GM18502 (cell line): ENCODE data around the gene NCK2.

Experiments
- ATAC-seq: cut with Tn5 transposase; IDR thresholded peaks from one replicate; pipeline ENCODE4 v1.9.1; 2021; ENCODE audit warnings: mild to moderate bottlenecking; ENCODE audit not compliant: unreplicated experiment, poor library complexity

The NCK2 gene

GRCh38 chr2:105840933-105841332, 96.2 kb downstream of the NCK2 start:
- no peak for ATAC-seq

DNA sequence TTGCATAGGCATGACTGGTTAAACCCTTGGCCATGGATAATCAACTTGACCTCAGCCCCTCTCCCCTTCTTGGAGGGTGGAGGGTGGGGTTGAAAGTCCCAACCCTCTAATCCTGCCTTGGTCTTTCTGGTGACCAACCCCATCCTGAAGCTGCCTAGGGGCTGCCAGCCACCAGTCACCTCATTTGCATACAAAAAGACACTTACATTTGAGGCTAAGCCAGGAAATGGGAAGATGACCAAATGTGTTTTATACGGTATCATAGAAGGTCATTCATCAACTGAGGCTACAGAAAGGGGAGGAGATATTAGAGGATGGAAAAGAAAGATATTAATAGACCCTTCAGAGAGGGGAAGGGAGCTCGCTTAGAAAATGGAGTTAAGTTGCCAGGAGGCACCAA, 96.8 kb downstream of the NCK2 start:
- ATAC-seq, result no peak

DNA sequence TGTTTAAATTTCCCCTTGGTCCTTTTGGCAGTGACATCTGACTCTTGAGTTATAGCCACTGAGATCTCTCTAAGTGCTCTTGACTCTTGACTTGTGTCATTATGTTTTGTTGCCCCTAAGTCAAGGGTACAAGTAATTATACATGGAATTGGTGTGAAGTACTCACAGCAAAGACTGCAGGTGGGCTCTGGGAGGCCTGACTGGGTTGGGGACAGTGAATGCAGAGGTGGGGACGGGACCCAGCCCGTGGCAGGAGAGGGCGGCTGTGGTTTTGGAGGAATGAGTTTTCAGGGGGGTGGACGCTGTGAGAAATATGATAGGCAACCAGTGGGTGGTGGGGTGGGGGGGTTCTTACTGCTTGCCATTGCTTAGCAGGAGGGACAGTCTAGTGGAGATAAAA, 97.8 kb downstream of the NCK2 start:
- ATAC-seq, result no peak

DNA sequence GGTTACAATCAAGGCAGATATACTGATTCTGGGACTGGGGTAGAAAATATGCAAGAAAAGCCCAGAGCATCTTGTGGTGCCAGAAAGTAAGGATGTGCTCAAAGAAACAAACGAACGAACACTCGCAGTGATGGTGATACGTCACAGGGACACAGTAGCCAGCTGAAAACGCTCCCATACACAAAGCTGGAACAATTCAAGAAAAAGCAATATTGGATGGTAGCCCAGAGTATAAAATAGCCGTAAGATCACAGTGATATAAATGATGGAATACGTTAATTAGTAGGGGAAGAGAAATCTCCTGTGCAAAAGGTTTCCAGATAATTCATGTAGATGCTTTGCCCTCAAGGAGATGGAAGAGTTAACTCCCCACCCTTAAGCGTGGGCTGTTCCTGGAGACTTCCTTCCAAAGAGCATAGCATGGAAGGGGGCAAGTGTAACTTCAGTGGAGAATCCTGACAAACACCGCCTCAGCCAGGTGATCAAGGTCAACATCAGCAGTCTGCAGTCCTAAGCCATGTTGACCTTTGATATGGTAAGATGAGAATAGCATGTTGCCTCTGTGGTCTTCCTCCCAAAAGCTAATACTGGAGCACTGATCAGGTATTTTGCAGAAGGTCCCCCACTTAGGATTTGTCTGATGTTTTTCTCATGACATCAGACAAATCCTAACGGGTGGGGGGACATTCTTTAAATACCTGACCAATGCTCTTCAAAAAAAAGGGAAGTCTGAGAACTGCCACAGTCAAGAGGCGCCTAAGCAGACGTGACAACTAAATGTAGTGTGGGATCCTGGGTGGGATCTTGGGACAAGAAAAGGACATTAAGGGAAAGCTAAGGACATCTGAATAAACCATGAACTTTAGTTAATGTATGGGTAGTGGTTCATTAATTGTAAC, 99.0 kb downstream of the NCK2 start:
- no peak for ATAC-seq

- no peak for ATAC-seq
Measured at GRCh38 chr2:105845976-105846375, 101.3 kb downstream of the NCK2 start.

DNA sequence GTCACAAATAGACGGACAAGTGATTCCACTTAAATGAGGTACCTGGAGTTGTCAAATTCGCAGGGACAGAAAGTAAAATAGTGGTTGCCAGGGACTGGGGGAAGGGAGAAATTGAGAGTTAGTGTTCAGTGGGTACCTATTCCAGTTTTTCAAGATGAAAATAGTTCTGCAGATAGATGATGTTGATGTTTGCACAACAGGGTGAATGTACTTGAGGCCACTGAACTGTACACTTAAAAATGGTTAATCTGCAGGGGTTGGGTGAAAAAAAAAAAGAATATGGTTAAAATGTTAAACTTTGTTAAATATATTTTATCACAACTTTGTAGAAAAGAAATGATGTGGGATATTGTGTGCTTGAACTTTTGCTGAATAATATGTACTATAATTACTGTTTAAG, 102.3 kb downstream of the NCK2 start:
- ATAC-seq, result no peak

GRCh38 chr2:105848367-105848766, 103.7 kb downstream of the NCK2 start:
- ATAC-seq, result no peak

- no peak for ATAC-seq
Measured at GRCh38 chr2:105849431-105850179, 104.9 kb downstream of the NCK2 start.

GRCh38 chr2:105852066-105852465, 107.4 kb downstream of the NCK2 start:
- no peak for ATAC-seq

GRCh38 chr2:105853354-105854088, 108.8 kb downstream of the NCK2 start:
- ATAC-seq, result no peak

DNA sequence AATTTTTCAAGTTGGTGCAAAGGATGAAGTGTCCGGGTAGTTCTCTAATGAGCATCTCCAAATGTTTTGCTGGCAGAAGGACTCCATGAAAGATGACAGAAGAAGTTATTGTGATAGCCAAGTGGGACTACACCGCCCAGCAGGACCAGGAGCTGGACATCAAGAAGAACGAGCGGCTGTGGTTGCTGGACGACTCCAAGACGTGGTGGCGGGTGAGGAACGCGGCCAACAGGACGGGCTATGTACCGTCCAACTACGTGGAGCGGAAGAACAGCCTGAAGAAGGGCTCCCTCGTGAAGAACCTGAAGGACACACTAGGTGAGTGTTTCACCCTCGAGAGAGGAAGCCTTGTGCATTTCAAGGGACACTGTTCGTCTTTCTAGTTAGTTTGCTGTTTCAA, 110.3 kb downstream of the NCK2 start:
- ATAC-seq, result no peak

DNA sequence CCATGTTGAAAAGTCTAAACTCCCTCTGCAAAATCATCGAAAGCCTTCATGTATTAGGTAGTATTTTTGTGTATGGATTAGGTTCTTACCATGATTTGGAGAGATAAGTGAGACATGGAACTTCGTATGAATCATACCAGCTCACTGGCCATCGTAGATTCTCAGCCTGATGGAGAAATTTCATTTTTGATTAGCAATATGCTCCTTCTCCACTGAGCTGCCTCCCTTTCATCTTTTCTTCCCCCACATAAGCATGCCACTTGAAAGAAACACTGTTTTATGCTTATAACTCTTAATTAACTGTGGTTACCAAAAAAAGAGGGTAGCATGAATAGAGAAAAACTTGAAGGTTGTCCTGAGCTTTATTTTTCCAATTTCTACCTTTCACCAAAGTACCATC, 111.9 kb downstream of the NCK2 start:
- no peak for ATAC-seq

DNA sequence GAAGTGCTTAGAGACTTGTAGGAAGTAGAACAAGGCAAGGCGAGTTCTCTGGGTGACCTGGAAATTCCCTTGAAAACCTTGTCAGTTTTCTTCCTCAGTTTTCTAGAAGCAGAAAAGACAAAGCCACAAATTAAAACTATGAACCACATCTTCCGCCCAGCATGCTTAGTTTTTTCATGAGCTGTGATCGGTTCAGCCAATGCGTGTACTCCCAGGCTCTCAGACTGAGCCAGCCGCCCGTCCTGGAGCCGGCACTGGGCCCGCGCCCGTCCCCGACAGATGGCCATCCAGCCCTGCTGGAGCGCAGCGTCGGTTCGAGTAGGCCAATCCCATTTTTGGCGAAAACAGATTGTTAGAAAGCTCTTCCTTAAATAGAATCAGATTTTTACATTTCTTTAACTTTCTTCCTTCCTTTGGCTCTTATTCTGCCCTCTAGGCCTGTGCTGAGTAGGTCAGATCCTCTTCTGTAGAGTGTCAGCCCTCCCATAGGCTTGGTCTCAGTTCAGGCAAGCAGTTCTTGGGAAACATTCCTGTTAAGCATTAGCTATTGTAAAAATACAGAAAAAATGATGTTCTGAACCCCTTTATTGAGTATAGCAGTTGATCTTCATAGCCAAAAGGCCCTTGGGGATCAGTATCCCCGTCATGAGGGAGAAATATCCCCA, 112.5 kb downstream of the NCK2 start:
- ATAC-seq, result no peak

DNA sequence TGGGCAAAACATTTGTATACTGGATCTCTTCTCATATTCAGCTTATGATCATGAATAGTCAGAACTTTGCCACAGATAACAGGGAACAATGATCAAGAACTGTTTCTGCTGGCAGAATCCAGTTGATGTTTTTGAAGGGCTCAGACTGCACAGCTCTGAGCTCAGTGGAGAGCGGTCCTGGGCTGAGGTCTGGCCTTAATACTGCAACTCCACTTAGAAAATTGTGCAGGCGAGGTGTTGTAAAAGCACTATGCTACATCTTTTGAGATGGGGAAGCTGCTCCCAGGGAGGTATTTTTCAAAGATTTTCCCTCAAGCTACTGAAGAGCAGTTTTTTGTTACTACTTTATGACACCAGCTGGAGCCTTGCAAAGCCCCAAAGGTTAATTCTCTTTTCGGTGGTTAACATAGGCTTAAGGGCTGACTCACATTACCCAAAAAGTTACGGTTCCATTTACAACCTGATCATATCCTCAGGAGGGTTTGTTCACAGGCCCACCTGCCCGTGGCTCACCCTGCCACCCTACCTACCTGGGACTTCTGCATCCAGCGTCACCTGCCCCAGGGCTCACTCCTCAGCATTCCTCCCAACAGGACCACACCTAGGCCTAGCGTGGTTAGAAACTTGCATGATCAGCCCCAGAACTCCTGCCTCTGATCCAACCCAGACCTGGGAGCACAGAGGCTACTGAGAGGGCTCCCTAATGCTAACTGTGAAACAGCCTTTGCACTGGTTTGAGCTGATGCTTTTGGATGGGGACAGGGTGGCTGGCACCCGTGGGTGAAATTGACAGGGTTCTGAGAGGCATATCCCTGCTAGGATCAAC, 114.4 kb downstream of the NCK2 start:
- ATAC-seq, result no peak

DNA sequence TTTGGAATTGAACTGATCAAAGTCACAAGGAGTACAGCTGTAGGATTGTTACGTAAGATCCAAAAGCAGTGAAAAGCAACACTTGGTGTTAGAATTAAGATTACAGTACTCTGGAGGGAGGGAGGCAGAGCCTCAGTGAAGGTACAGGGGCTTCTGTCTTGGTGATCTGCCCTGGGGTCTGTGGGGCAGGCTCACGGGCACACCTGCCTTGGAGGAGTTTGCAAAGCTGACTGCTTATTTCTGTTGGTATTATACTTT, 114.9 kb downstream of the NCK2 start:
- no peak for ATAC-seq

GRCh38 chr2:105860567-105860966, 115.9 kb downstream of the NCK2 start:
- ATAC-seq, result no peak

GRCh38 chr2:105861200-105861599, 116.5 kb downstream of the NCK2 start:
- ATAC-seq, result no peak

DNA sequence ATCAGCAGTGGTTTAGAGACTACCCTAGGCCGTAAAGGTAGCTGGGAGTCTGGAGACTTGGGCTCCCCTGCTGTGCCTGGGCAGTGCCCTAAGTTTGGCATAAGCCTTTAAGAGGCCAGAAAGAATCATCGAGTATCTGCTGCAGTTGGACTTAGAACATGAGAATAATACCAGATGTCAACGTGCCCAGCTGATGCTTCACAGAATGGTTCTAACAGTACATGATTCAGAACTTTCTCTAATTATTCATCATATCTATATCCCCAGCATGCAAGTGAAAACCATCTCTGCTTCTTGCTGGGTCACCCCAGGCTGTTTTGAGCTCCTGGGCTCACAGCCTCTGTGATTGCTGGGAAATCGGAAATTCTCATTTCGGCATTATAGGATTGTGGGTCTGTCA, 118.1 kb downstream of the NCK2 start:
- ATAC-seq, result no peak

DNA sequence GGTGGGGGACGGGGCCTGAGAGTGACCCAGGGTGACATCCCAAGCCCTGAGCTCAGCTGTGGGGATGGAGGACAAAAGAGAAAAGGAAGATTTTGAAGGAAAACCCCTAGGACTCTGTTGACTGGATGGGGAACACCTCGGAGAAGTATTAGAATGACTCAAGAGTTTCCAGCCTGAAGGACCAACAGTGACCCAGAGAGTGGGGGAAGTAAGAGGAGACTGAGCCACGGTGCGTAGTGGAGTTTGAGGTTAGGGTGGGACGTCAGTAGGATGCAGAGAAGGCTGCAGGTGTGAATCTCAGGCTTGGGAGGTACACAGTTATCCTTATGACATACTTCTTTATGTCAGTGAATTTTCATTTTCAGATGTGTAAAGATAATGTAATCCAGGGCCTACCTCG, 119.5 kb downstream of the NCK2 start:
- no peak for ATAC-seq
